Measurements from ENCODE around the gene CAB39. TPM values are rescaled to one million over a fixed set of nuclear protein-coding genes. Genes with fewer than 3 reads are reported as not detected.

The CAB39 gene
- 31.0 TPM for total RNA-seq

DNA sequence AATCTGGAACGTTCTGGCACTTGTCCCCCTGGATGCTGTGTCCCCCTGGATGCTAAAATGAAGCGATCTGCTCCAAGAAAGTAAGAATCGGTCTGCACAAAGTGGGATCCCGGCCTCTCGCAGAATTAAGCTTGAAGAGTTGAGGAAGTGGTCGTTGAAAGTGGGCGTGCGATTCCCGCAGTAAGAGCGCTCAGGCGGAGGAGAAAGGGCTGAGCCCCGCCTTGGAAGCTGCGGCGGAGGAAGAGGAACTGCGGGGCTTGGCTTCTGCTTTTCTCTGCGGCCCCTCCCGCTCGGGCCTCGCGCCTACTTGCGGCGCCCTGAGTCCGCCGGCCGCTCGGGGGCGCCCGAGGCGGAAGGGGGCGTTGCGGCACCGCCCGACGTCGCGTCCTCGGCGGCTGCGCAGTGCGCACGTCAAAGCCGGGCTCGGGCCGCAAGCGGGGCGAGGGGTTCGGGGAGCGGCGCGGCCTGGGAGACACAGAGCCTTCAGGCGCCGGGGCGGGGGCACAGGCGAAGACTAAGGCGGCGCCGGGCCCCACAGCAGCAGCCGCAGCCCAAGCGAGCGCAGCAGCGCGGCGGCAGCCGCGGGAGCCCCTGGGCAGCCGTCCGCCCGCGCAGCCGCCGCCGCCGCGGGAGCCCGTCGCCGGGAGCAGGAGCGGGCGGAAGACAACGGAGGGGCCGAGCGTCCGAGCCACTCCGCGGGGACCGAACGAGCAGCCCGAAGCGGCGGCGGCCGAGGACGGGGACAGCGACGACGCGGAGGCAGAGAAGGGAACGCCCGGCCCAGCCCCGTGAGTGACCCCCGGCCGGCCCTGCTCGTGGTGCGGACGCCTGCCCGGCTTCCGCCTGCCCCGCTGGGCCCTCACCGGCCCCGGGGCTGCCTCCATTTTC lies at the start of gene CAB39:
CAB39 (plus strand) TSS at position 400 of the 888 bp plus-strand sequence. CDS start 47,160 bp downstream, outside the sequence.
- peak; percentile 84 to 97 (median 94) for DNase-seq (ENCODE audit: low read depth in 2 of 3, low spot score in 2 of 3)

GRCh38 chr2:230664128-230664527 lies 48.5 kb upstream of the CAB39 start:
- no peak for DNase-seq (ENCODE audit: low read depth in 2 of 3, low spot score in 2 of 3)

- no peak for DNase-seq (ENCODE audit: low read depth in 2 of 3, low spot score in 2 of 3)
Measured at GRCh38 chr2:230664844-230665243, 47.8 kb upstream of the CAB39 start.

GRCh38 chr2:230665263-230665691 lies 47.4 kb upstream of the CAB39 start:
- peak in 2 of 3 donors; percentile 76 to 87 for DNase-seq (ENCODE audit: low read depth in 2 of 3, low spot score in 2 of 3)

DNA sequence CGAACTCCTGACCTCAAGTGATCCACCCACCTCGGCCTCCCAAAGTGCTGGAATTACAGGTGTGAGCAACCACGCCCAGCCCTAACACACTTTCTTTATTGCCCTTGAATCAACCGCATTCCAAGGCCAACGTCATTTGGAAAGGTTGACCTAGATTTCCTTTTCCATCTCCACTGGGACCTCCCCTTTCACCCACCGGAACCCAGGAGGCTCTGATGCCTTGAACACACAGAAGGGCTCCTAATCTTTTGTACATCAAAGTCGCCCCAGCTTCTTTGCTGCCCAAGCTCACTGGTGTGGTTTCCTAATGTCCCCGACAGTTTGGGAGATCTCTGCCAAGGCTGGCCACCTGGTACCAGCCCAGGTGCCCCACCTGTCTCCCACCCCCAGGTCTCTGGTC lies 46.2 kb upstream of the CAB39 start:
- DNase-seq (ENCODE audit: low read depth in 2 of 3, low spot score in 2 of 3) = no peak

- DNase-seq (ENCODE audit: low read depth in 2 of 3, low spot score in 2 of 3) = peak in 1 of 3 donors; percentile 48
Measured at GRCh38 chr2:230666885-230667712, 45.5 kb upstream of the CAB39 start.

- peak in 2 of 3 donors; percentile 11 to 36 for DNase-seq (ENCODE audit: low read depth in 2 of 3, low spot score in 2 of 3)
Measured at GRCh38 chr2:230668184-230668938, 44.3 kb upstream of the CAB39 start.

GRCh38 chr2:230668939-230669303 lies 43.7 kb upstream of the CAB39 start:
- no peak for DNase-seq (ENCODE audit: low read depth in 2 of 3, low spot score in 2 of 3)

DNA sequence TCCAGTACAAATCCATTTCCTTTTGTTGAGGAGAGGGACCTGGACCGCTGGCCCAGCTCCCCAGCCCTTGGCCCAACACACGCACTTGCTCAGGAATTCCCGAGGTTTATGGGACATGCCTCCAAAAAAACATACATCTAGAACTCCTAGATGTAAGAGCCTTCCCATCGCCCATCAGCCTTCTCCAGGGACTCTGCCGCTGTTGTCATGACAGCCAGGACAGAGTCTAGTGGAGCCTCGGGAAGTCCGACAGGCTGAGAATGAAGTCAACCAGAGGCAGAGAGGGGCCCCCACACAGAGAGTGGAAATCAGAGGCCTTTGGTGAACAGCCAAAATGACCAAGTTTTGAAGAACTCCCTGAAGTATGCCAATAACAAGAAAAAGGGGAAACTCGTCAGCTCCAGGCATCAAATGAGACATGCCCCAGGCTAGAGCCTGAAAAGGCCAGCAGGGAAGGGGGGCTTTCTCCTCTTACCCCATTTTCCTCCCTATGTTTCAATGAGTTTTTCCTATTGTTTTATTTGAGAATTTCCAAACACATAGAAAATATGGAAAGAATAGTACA lies 43.2 kb upstream of the CAB39 start:
- no peak for DNase-seq (ENCODE audit: low read depth in 2 of 3, low spot score in 2 of 3)

- no peak for DNase-seq (ENCODE audit: low read depth in 2 of 3, low spot score in 2 of 3)
Measured at GRCh38 chr2:230671117-230671516, 41.5 kb upstream of the CAB39 start.

DNA sequence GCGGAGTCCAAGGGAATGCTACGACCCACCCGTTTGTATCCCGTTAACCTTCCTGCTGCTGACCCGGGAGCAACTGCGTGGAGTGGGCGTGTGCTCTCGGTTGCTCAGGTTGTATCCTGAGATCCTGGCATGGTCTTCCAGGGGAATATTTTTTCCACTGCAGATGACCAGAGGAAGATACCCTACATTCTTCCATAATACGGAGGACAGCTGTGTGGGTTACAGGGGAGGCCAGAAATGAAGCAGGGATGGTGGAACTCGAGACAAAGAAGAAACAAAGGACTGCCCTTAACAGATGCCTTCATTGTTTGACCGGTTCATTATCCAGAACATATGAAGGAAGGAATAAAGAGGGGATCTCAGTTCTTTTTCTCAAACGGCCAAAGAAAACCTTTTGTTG lies 39.8 kb upstream of the CAB39 start:
- no peak for DNase-seq (ENCODE audit: low read depth in 2 of 3, low spot score in 2 of 3)

GRCh38 chr2:230674401-230674800 lies 38.2 kb upstream of the CAB39 start:
- no peak for DNase-seq (ENCODE audit: low read depth in 2 of 3, low spot score in 2 of 3)

DNA sequence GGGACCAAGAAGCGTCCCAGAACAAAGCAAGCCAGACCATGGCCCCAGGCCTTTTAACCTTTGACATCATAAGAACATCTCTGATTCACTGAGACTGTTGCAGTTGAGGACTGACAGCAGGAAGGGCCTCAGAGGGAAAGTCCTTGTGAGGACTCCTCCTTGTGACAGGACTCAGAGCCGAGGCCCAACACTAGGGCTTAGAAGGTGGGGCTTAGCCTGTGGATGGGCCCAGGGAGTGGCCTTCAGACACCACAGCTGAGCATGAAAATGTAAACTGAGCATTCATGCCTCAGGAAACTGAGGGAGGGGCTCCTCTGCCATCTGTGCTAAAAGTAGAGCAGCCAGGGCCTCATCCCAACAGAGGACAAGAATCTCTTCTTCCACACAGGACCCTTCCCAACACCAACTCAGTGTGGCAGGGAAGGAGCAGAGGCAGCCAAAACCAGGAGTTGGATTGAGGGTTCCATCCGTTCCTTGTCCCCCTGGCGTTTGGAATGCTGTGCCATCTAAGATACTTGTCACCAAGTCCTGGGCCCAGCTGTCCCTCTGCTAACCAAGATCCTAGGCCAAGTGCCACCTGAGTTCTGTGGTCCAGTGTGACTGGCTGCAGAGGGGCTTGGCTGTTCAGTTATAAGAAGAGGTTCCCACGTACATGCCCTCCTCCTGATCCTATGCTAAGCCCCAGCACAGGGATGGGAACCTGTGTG lies 37.5 kb upstream of the CAB39 start:
- DNase-seq (ENCODE audit: low read depth in 2 of 3, low spot score in 2 of 3) = no peak

DNA sequence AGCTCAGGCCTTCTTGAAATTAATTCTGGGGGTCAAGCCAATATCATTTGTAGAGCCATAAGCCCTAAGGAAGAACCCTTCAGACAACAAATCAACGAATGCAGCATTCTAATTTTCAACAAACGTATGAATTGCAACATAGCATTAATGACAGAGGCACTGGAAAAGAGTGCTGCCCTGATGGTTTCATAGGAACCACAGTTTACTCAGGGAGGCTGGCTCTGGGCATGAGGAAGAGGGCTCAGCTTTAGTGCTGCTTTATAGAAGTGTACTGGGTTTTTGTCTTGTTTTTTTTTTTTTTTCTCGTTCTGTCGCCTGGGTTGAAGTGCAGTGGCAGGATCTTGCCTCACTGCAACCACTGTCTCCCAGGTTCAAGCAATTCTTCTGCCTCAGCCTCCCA lies 36.1 kb upstream of the CAB39 start:
- no peak for DNase-seq (ENCODE audit: low read depth in 2 of 3, low spot score in 2 of 3)

DNA sequence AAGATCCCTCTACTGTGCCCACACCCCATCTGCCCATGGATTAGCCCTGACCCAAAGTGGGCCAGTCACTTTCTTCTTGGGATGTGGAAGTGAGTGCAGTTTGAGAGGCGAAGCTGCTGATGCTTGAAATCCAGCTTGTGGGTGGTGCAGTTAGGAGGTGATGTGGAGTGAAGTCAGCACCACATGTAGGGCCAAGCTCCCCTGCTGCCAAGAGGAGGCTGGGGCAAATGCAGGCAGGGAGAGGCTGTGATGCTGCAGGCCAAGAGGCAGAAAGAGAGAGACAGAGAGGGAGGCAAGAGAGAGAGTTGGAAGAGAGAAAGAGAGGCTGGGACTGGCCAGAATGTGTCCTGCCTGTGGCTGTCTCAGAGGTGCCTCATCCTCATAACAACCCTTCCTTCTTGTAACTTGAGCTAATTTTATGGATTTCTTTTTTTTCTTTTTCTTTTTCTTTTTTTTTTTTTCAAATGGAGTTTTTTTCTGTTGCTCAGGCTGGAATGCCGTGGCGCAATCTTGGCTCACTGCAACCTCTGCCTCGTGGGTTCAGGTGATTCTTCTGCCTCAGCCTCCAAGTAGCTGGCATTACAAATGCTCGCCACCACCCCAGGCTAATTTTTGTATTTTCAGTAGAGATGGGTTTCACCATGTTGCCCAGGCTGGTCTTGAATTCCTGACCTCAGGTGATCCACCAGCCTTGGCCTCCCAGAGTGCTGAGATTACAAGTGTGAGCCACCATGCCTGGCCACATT lies 35.3 kb upstream of the CAB39 start:
- no peak for DNase-seq (ENCODE audit: low read depth in 2 of 3, low spot score in 2 of 3)

DNA sequence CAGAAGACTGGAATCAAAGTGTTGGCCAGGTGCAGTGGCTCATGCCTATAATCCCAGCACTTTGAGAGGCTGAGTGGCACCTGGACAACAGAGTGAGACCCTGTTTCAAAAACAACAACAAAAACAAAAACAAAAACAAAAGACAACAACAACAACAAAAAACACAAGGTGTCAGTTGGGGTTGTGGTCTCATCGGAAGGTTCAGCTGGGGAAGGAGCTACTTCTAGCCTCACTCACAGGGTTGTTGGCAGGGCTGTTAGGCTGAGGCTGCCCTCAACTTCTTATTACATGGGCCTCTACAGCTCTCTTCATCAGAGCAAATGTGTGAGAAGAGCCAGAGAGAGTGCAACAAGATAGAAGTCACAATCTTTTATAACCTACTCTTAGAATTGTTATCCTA lies 34.6 kb upstream of the CAB39 start:
- no peak for DNase-seq (ENCODE audit: low read depth in 2 of 3, low spot score in 2 of 3)

DNA sequence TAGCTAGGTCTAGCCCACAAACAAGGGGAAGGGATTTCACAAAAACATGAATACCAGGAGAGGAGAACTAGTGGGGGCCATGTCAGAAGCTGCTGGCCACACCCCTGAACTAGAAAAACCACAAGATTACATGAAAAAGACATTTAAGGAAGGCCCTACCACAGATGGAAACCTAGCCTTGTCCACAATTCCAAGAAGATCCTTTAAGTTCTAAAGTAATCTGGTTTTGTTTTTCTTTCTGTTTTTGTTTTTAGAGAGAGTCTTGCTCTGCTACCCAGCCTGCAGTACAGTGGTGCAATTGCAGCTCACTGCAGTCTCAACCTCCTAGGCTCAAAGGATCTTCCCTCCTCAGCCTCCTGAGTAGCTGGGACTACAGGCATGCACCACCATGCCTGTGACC lies 34.2 kb upstream of the CAB39 start:
- no peak for DNase-seq (ENCODE audit: low read depth in 2 of 3, low spot score in 2 of 3)

DNA sequence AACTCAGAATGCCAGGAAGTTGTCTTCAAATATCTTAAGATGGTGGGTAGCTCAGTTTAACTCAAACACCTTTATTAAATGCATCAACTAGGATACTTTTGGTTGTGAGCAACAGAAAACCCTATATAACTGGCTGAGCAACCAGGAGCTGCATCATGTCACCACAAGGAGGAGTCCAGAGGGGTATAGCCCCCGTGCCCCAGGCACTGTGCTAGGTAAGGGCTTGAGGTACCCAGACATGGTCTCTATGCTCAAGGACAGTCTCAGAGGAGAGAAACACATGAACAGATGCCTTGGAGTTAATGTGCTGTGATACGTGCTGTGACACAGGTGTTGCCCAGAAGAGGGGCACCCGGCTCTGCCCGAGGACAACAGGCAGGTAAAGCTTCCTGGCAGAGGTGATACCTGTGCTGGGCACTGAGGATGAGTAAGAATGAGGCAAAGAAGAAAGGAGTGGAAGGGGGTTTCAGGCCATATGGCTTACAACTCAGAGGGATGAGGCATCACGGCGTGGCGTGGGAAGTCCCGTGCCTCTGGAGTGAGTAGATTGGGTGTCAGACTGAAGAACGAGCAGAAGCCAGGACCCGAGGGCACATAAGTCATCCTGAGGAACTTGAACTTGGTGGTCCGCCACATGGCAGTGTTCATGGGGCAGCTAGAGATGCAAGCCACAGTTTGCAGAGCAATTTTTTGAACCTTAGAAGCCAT lies 32.0 kb upstream of the CAB39 start:
- no peak for DNase-seq (ENCODE audit: low read depth in 2 of 3, low spot score in 2 of 3)

GRCh38 chr2:230681171-230681545 lies 31.5 kb upstream of the CAB39 start:
- DNase-seq (ENCODE audit: low read depth in 2 of 3, low spot score in 2 of 3) = no peak
